Measurements from ENCODE around the gene KMO.

DNA sequence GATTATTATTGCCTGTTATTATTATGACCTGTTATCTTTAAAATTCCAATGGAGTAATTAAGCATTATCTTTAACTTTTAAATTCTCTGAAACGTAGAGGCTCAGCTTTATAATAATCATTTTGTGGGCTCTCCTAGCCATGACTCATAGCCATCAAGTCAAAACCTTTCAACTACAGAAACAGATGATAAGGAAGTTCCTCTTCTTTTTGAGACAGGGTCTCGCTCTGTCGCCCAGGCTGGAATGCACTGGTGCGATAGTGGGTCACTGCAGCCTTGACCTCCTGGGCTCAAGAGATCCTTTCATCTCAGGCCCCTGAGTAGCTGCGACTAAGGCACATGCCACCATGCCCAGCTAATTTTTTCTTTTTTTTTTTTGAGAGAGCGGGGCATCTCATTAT lies 64.5 kb downstream of the KMO start:
- TF ChIP-seq, protein P1, sequence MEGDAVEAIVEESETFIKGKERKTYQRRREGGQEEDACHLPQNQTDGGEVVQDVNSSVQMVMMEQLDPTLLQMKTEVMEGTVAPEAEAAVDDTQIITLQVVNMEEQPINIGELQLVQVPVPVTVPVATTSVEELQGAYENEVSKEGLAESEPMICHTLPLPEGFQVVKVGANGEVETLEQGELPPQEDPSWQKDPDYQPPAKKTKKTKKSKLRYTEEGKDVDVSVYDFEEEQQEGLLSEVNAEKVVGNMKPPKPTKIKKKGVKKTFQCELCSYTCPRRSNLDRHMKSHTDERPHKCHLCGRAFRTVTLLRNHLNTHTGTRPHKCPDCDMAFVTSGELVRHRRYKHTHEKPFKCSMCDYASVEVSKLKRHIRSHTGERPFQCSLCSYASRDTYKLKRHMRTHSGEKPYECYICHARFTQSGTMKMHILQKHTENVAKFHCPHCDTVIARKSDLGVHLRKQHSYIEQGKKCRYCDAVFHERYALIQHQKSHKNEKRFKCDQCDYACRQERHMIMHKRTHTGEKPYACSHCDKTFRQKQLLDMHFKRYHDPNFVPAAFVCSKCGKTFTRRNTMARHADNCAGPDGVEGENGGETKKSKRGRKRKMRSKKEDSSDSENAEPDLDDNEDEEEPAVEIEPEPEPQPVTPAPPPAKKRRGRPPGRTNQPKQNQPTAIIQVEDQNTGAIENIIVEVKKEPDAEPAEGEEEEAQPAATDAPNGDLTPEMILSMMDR (IDR thresholded peaks at IDR 0.05) = no peak
- TF ChIP-seq POLR2A (IDR thresholded peaks at IDR 0.05) = no peak
- no peak for TF ChIP-seq EP300 (IDR thresholded peaks at IDR 0.05; ENCODE audit: low read depth)
